ENCODE measurements around the gene NCAM1. TPM values are rescaled to one million over a fixed set of nuclear protein-coding genes. Genes with fewer than 3 reads are reported as not detected.

The NCAM1 gene
- total RNA-seq, 1 donor from 2014 or later, result 244 TPM

DNA sequence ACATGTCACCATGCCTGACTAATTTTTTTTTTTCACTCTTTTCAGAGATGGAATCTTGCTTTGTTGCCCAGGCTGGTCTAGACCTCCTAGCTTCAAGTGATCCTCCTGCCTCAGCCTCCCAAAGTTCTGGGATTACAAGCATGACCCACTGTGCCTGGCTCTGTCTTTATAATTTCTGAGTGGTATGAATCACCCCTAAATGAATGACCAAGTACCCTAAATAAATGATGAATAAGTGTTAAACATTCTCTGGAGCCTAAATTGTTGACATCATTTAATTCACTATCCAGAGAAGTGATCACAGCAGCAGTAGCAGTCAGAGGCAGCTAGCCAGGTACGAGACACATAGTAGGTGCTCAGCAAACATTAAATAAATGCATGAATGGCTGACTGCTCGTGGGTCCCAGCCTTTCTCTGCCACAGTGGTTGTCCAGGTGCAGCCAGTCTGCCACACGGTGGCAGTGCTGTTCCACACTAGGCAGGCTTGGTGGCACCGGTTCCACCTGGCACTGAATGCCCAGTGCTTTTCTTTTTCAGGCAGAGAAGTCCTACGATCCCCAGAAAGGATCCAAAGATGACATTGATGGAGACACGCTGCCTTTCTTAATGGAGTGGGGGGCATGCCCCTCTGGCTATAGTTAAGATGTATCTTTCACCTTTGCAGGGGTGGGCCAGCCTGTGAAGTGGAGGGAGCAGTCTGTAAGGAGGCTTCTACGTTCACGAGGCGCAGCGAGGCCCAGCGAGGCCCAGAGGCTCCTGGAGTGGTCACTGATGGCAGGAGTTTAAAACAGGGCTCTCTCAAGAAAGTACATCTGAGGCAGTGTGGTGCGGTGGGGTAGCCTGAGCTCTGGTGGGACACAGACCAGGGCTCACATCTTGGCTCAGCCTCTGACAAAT, 344.5 kb downstream of the NCAM1 start:
- DNase-seq, result peak; percentile 87
- intact Hi-C loops (cut with micrococcal nuclease), result loop anchor here (2.0 to 5.0 kb wide), 2 partner anchors 222 to 425 kb away; no protein-coding TSS in a partner anchor
- ATAC-seq, result peak; percentile 89

DNA sequence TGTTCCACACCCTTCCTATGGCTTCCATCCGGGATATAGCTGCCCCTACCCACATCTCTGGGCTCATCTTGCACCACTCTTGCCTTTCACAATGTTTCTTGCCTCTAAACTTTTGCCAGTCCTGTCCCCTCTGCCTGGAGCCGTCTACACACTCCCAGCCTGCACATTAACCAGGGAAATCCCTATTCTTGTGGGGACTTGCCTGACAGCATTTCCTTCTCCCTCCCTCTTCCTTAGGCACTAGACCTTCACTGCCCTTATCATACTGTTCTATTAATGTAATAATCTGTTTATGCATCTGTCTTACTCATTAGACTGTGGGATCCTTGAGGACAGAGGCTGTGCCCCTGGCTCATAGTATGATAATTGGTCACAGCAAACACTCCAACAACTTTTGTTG, 347.4 kb downstream of the NCAM1 start:
- DNase-seq (no peak), ATAC-seq (no peak)
- intact Hi-C loops (cut with micrococcal nuclease), result loop anchor here (5.0 kb wide), 1 partner anchor 219 kb away; no protein-coding TSS in a partner anchor

- intact Hi-C loops (cut with micrococcal nuclease), result no loop called here
- ATAC-seq, result no peak
Measured at GRCh38 chr11:113311536-113311935, 350.3 kb downstream of the NCAM1 start.

GRCh38 chr11:113313601-113314000, 352.4 kb downstream of the NCAM1 start:
- intact Hi-C loops (cut with micrococcal nuclease), result no loop called here

More at GRCh38 chr11:113311536-113311935, 350.3 kb downstream of the NCAM1 start:
- no peak for DNase-seq

DNA sequence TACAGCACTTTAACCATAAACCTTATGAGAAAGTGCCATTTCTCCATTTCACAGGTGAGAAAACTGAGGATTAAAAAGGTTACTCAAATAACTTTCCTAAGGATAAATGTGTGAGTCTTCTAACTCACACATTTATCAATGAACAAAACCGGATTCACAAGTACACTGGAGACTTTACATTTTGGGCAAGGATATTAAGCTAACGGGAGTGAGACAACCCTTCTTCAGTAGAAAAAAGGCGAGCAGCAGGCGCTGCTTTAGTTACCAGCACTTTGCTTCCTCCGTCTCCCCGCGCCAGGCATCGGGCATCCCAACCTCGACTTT, 352.8 kb downstream of the NCAM1 start:
- DNase-seq, result no peak
- intact Hi-C loops (cut with micrococcal nuclease), result no loop called here
- no peak for ATAC-seq

More at GRCh38 chr11:113313601-113314000, 352.4 kb downstream of the NCAM1 start:
- DNase-seq (no peak), ATAC-seq (no peak)

DNA sequence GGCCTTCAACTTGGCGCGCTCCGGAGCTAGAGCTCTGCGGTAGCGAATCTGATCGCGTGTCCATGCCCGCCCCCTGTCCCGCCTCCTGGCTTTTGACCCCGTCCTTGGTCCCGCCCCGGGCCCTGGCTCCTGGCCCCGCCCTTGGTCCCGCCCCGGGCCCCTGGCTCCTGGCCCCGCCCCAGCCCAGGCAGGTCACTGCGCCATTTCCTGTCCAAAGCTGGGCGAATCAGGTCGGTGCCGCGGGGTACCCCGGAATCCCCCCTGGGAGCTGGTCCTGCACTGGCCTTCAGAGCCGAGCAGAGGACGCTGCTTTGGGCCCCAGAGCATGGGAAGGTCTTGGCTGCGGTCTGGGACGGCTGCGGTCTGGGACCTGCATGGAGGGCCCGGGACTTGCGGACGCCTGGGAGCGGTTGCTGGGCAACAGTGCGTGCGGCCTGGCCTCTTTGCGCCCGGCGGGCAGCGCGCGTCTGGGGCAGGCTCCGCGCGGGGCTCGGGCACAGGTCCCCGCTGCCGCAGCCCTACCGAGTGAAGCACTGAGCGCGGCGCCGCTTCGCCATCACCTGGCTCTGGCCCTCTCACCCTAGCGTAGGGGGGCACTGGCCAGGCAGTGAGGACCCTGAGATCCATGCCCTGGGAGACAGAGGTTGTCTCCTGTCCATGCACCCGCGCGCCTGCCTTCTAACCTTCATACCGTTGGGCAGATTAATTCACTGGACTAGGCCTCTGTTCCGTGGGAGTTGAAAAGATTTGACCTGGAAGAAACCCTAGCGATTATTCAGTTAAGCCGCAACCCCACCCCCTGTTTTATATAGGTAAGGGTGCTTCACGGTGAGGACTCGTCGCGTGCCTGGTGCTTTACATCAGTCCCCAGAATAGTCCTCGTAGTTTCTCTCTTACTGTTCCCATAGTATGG, 353.4 kb downstream of the NCAM1 start, which contains the start of gene TTC12:
TSS of gene TTC12 (plus strand) at position 195 of the 913 bp plus-strand sequence. CDS start 1,675 bp downstream, outside the sequence.
- intact Hi-C loops (cut with micrococcal nuclease), result no loop called here
- peak; percentile 100 for ATAC-seq

GRCh38 chr11:113315811-113316210, 354.6 kb downstream of the NCAM1 start:
- DNase-seq (no peak), ATAC-seq (no peak)

More for the DNA sequence above, 353.4 kb downstream of the NCAM1 start, which contains the start of gene TTC12:
- peak; percentile 97 for DNase-seq

DNA sequence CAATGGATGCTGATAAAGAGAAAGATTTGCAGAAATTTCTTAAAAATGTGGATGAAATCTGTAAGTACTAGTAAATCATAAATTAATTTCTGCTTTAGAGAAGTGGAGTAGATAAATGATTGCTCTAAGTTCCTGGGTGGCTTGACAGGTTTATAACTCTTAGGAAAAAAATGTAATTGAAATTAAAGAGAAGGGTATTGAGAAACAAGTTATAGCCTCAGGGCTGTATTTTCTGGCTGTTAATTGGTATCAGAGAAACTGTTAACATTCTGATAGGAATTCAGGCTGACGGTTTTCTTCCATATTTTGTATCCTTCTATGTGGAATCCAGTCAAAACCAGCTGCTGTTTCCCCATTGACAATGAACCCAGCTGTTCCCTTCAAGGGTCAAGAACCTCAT, 355.0 kb downstream of the NCAM1 start:
- DNase-seq, result no peak
- intact Hi-C loops (cut with micrococcal nuclease), result no loop called here
- ATAC-seq, result no peak

More at GRCh38 chr11:113315811-113316210, 354.6 kb downstream of the NCAM1 start:
- intact Hi-C loops (cut with micrococcal nuclease), result no loop called here

DNA sequence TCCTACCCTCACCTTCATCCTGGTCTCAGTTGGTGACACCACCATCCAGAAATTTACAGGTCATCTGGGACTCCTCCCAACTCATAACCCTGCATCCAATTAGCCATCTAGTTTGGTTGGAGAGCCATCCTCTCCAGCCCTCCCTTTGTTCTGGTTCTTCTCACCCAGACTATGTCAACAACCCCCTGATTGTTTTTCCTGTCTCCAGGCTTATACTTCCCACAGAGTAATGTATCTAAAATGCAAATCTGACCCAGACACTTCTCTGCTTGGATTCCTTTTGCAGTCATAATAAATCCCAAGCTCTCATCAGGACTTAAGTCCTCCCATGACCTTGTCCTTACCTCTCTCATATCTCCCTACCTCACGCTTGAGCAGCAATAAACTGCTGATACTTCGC, 356.1 kb downstream of the NCAM1 start:
- no peak for ATAC-seq
- intact Hi-C loops (cut with micrococcal nuclease), result no loop called here
- DNase-seq, result no peak

GRCh38 chr11:113319085-113319484, 357.9 kb downstream of the NCAM1 start:
- ATAC-seq (no peak), DNase-seq (no peak)
- intact Hi-C loops (cut with micrococcal nuclease), result no loop called here

- DNase-seq (no peak), ATAC-seq (no peak)
- intact Hi-C loops (cut with micrococcal nuclease), result no loop called here
Measured at GRCh38 chr11:113322158-113322557, 360.9 kb downstream of the NCAM1 start.

GRCh38 chr11:113324250-113324649, 363.0 kb downstream of the NCAM1 start:
- no peak for DNase-seq
- intact Hi-C loops (cut with micrococcal nuclease), result no loop called here
- ATAC-seq, result no peak

Measured in left ventricle myocardium superior (tissue), 1 donor.